ENCODE results near the gene LGALS14. TPM values are rescaled to one million over a fixed set of nuclear protein-coding genes. Genes with fewer than 3 reads are reported as not detected.

Gene LGALS14
- not detected for polyA plus RNA-seq (2013, experiment 1 of 2)
- not detected for polyA plus RNA-seq (2013, experiment 2 of 2)

- no peak within 1 kb of the TSS for H3K27ac ChIP-seq (ENCODE audit: low read length, poor library complexity, severe bottlenecking)
- peaks cover 0 to 26% of the 10 kb centered on the region in 2 experiments for H3K27me3 ChIP-seq (ENCODE audit: control insufficient read depth in 1 of 2, insufficient read depth in 1 of 2, low read length in 2 of 2)
- H3K23ac ChIP-seq (ENCODE audit: low read length in 2 of 2): no peak within 1 kb of the TSS
- no peak for DNase-seq
- H4K91ac ChIP-seq (ENCODE audit: low read length): no peak within 1 kb of the TSS
- no peak within 1 kb of the TSS for H3K4me2 ChIP-seq (ENCODE audit: low read length, poor library complexity, severe bottlenecking)
- no peaks in the 10 kb centered on the region for H3K9me3 ChIP-seq (ENCODE audit: control insufficient read depth, low read length)
- H3K9ac ChIP-seq (ENCODE audit: low read length): no peak within 1 kb of the TSS
- no peak within 1 kb of the TSS for H3K4me3 ChIP-seq (ENCODE audit: insufficient read depth in 1 of 2, low read depth in 1 of 2, low read length in 2 of 2)
- no peaks in the 10 kb centered on the region for H3K4me1 ChIP-seq (ENCODE audit: control insufficient read depth, insufficient read depth, low read depth, low read length)
- H2BK120ac ChIP-seq (ENCODE audit: low read depth, low read length): no peak within 1 kb of the TSS
- no peak within 1 kb of the TSS for H2BK15ac ChIP-seq (ENCODE audit: low read depth, poor library complexity, severe bottlenecking)
- no peaks in the 10 kb centered on the region for H3K79me1 ChIP-seq (replicated peaks; ENCODE audit: low read length, poor library complexity, severe bottlenecking)
- no peak within 1 kb of the TSS for H2BK5ac ChIP-seq (ENCODE audit: low read depth, low read length, poor library complexity, severe bottlenecking)
- no peak within 1 kb of the TSS for H3K4ac ChIP-seq (ENCODE audit: low read depth in 1 of 2, low read length in 2 of 2)
- no peak within 1 kb of the TSS for H2AK5ac ChIP-seq (ENCODE audit: low read length, severe bottlenecking)
- 63% methylated on average over 4 of the region's 6 CpGs for WGBS
- no peak within 1 kb of the TSS for H2BK12ac ChIP-seq (ENCODE audit: low read length in 2 of 2)
- no peak within 1 kb of the TSS for H3K14ac ChIP-seq (ENCODE audit: low read length in 2 of 2)
- H2AFZ ChIP-seq (ENCODE audit: low read depth, low read length): no peak within 1 kb of the TSS
- H4K8ac ChIP-seq (ENCODE audit: low read length): no peak within 1 kb of the TSS
- H3K18ac ChIP-seq (ENCODE audit: low read depth in 1 of 2, low read length in 2 of 2): no peak within 1 kb of the TSS
- no peaks in the 10 kb centered on the region for H3K36me3 ChIP-seq (ENCODE audit: control insufficient read depth in 1 of 2, insufficient read depth in 2 of 2, low read depth in 1 of 2, low read length in 2 of 2)
These were observed at the start of gene LGALS14 for GRCh38 chr19:39704181-39705044. LGALS14 (plus strand) TSS chr19:39704481; CDS start chr19:39704529, 48 bp downstream.

GRCh38 chr19:39655613-39656012 is 48.7 kb upstream of the LGALS14 start, which contains the start of gene LGALS16:
LGALS16 (plus strand) TSS chr19:39655913; CDS start chr19:39655962, 49 bp downstream.
- H3K23ac ChIP-seq (ENCODE audit: low read length in 2 of 2): no peak within 1 kb of the TSS
- H3K27ac ChIP-seq (ENCODE audit: low read length, poor library complexity, severe bottlenecking): no peak within 1 kb of the TSS
- H3K9ac ChIP-seq (ENCODE audit: low read length): no peak within 1 kb of the TSS
- no peak within 1 kb of the TSS for H4K91ac ChIP-seq (ENCODE audit: low read length)
- H2BK120ac ChIP-seq (ENCODE audit: low read depth, low read length): no peak within 1 kb of the TSS
- no peak within 1 kb of the TSS for H2BK15ac ChIP-seq (ENCODE audit: low read depth, poor library complexity, severe bottlenecking)
- H2AK5ac ChIP-seq (ENCODE audit: low read length, severe bottlenecking): no peak within 1 kb of the TSS
- no peak within 1 kb of the TSS for H3K4ac ChIP-seq (ENCODE audit: low read depth in 1 of 2, low read length in 2 of 2)
- H2BK12ac ChIP-seq (ENCODE audit: low read length in 2 of 2): no peak within 1 kb of the TSS
- H3K4me1 ChIP-seq (ENCODE audit: control insufficient read depth, insufficient read depth, low read depth, low read length): no peaks in the 10 kb centered on the region
- H3K4me2 ChIP-seq (ENCODE audit: low read length, poor library complexity, severe bottlenecking): no peak within 1 kb of the TSS
- no peak within 1 kb of the TSS for H4K8ac ChIP-seq (ENCODE audit: low read length)
- H3K14ac ChIP-seq (ENCODE audit: low read length in 2 of 2): no peak within 1 kb of the TSS
- H3K79me1 ChIP-seq (replicated peaks; ENCODE audit: low read length, poor library complexity, severe bottlenecking): no peaks in the 10 kb centered on the region
- no peak within 1 kb of the TSS for H3K18ac ChIP-seq (ENCODE audit: low read depth in 1 of 2, low read length in 2 of 2)
- DNase-seq: no peak
- H3K27me3 ChIP-seq (ENCODE audit: control insufficient read depth in 1 of 2, insufficient read depth in 1 of 2, low read length in 2 of 2): peaks cover 0 to 8% of the 10 kb centered on the region in 2 experiments
- H2AFZ ChIP-seq (ENCODE audit: low read depth, low read length): no peak within 1 kb of the TSS
- H3K36me3 ChIP-seq (ENCODE audit: control insufficient read depth in 1 of 2, insufficient read depth in 2 of 2, low read depth in 1 of 2, low read length in 2 of 2): no peaks in the 10 kb centered on the region
- WGBS: 64% methylated on average over 3 of the region's 3 CpGs
- H2BK5ac ChIP-seq (ENCODE audit: low read depth, low read length, poor library complexity, severe bottlenecking): no peak within 1 kb of the TSS
- no peak within 1 kb of the TSS for H3K4me3 ChIP-seq (ENCODE audit: insufficient read depth in 1 of 2, low read depth in 1 of 2, low read length in 2 of 2)
- H3K9me3 ChIP-seq (ENCODE audit: control insufficient read depth, low read length): no peaks in the 10 kb centered on the region

GRCh38 chr19:39659791-39660190 is 44.5 kb upstream of the LGALS14 start:
- H2BK12ac ChIP-seq (ENCODE audit: low read length in 2 of 2): no peak overlapping the region
- H3K9ac ChIP-seq (ENCODE audit: low read length): no peak overlapping the region
- H2AK5ac ChIP-seq (ENCODE audit: low read length, severe bottlenecking): no peak overlapping the region
- H2BK5ac ChIP-seq (ENCODE audit: low read depth, low read length, poor library complexity, severe bottlenecking): no peak overlapping the region
- DNase-seq: no peak
- H3K18ac ChIP-seq (ENCODE audit: low read depth in 1 of 2, low read length in 2 of 2): no peak overlapping the region
- WGBS: 69% methylated on average over 4 of the region's 4 CpGs
- no peaks in the 10 kb centered on the region for H3K36me3 ChIP-seq (ENCODE audit: control insufficient read depth in 1 of 2, insufficient read depth in 2 of 2, low read depth in 1 of 2, low read length in 2 of 2)
- no peak overlapping the region for H4K91ac ChIP-seq (ENCODE audit: low read length)
- no peak overlapping the region for H3K4me3 ChIP-seq (ENCODE audit: insufficient read depth in 1 of 2, low read depth in 1 of 2, low read length in 2 of 2)
- H3K14ac ChIP-seq (ENCODE audit: low read length in 2 of 2): no peak overlapping the region
- H3K23ac ChIP-seq (ENCODE audit: low read length in 2 of 2): no peak overlapping the region
- no peak overlapping the region for H4K8ac ChIP-seq (ENCODE audit: low read length)
- H3K9me3 ChIP-seq (ENCODE audit: control insufficient read depth, low read length): no peaks in the 10 kb centered on the region
- H3K4ac ChIP-seq (ENCODE audit: low read depth in 1 of 2, low read length in 2 of 2): no peak overlapping the region
- no peak overlapping the region for H3K27ac ChIP-seq (ENCODE audit: low read length, poor library complexity, severe bottlenecking)
- no peak overlapping the region for H3K4me2 ChIP-seq (ENCODE audit: low read length, poor library complexity, severe bottlenecking)
- no peak overlapping the region for H2BK15ac ChIP-seq (ENCODE audit: low read depth, poor library complexity, severe bottlenecking)
- H2BK120ac ChIP-seq (ENCODE audit: low read depth, low read length): no peak overlapping the region
- H3K27me3 ChIP-seq (ENCODE audit: control insufficient read depth in 1 of 2, insufficient read depth in 1 of 2, low read length in 2 of 2): peaks cover 0 to 9% of the 10 kb centered on the region in 2 experiments
- H2AFZ ChIP-seq (ENCODE audit: low read depth, low read length): no peak overlapping the region
- H3K4me1 ChIP-seq (ENCODE audit: control insufficient read depth, insufficient read depth, low read depth, low read length): no peaks in the 10 kb centered on the region
- H3K79me1 ChIP-seq (replicated peaks; ENCODE audit: low read length, poor library complexity, severe bottlenecking): no peaks in the 10 kb centered on the region

- Histone ChIP-seq H3K14ac (ENCODE audit: low read length in 2 of 2) (no peak overlapping the region), H2BK5ac (ENCODE audit: low read depth, low read length, poor library complexity, severe bottlenecking) (no peak overlapping the region), H4K8ac (ENCODE audit: low read length) (no peak overlapping the region), H3K9me3 (ENCODE audit: control insufficient read depth, low read length) (no peaks in the 10 kb centered on the region), H3K4me2 (ENCODE audit: low read length, poor library complexity, severe bottlenecking) (no peak overlapping the region), H2AFZ (ENCODE audit: low read depth, low read length) (no peak overlapping the region), H2BK15ac (ENCODE audit: low read depth, poor library complexity, severe bottlenecking) (no peak overlapping the region), H3K36me3 (ENCODE audit: control insufficient read depth in 1 of 2, insufficient read depth in 2 of 2, low read depth in 1 of 2, low read length in 2 of 2) (no peaks in the 10 kb centered on the region), H2AK5ac (ENCODE audit: low read length, severe bottlenecking) (no peak overlapping the region), H3K27ac (ENCODE audit: low read length, poor library complexity, severe bottlenecking) (no peak overlapping the region), H3K79me1 (replicated peaks; ENCODE audit: low read length, poor library complexity, severe bottlenecking) (no peaks in the 10 kb centered on the region), H2BK12ac (ENCODE audit: low read length in 2 of 2) (no peak overlapping the region), H3K4me1 (ENCODE audit: control insufficient read depth, insufficient read depth, low read depth, low read length) (no peaks in the 10 kb centered on the region), H3K27me3 (ENCODE audit: control insufficient read depth in 1 of 2, insufficient read depth in 1 of 2, low read length in 2 of 2) (peaks cover 0 to 9% of the 10 kb centered on the region in 2 experiments), H3K4ac (ENCODE audit: low read depth in 1 of 2, low read length in 2 of 2) (no peak overlapping the region), H3K18ac (ENCODE audit: low read depth in 1 of 2, low read length in 2 of 2) (no peak overlapping the region), H3K9ac (ENCODE audit: low read length) (no peak overlapping the region), H2BK120ac (ENCODE audit: low read depth, low read length) (no peak overlapping the region), H4K91ac (ENCODE audit: low read length) (no peak overlapping the region), H3K4me3 (ENCODE audit: insufficient read depth in 1 of 2, low read depth in 1 of 2, low read length in 2 of 2) (no peak overlapping the region), H3K23ac (ENCODE audit: low read length in 2 of 2) (no peak overlapping the region)
- no peak for DNase-seq
- WGBS: 79% methylated on average over 3 of the region's 4 CpGs
These were observed 43.6 kb upstream of the LGALS14 start for GRCh38 chr19:39660661-39661060.

All from mesenchymal stem cell (in vitro differentiated cells and primary cell).